Natural killer cell treated with Interleukin-12 subunit alpha and Interleukin-12 subunit beta and Interleukin-15 and Interleukin-18, amount 100 ng/mL, for 72 hours (primary cell): ENCODE measurements around the gene MRGPRX3. TPM values are rescaled to one million over a fixed set of nuclear protein-coding genes. Genes with fewer than 3 reads are reported as not detected.
"Not testable (repeated sequence)": the region's sequence is repeated elsewhere in the genome, so short reads cannot be mapped to it uniquely, and the experiment has no call there.

Experiments
- ATAC-seq, 2 donors: fragments of 150-1000 bp; cut with Tn5 transposase in 1 of 2; sonication (Bioruptor Pico), chemical (Tn5 transposase) in 1 of 2; 2 replicates each; pipeline ENCODE4 v1.10.0; 2021
- DNase-seq: peaks from one replicate; pipeline ENCODE4 v3.0.0; 2022; ENCODE audit warnings: low spot score
- H3K27ac Mint-ChIP-seq, 2 donors: 1 replicate in 1 of 2; 2 replicates in 1 of 2; pipeline ENCODE4 v1.8.0; 2022; ENCODE audit warnings: mixed read lengths in 2 of 2, mild to moderate bottlenecking in 1 of 2, moderate library complexity in 1 of 2
- H3K27me3 Mint-ChIP-seq, 2 donors: 1 replicate in 1 of 2; 2 replicates in 1 of 2; pipeline ENCODE4 v1.8.0; 2022; ENCODE audit warnings: mixed read lengths in 2 of 2
- H3K36me3 Mint-ChIP-seq: one replicate; pipeline ENCODE4 v1.8.0; 2022; ENCODE audit warnings: mixed read lengths
- H3K4me1 Mint-ChIP-seq, 2 donors: 1 replicate in 1 of 2; 2 replicates in 1 of 2; pipeline ENCODE4 v1.8.0; 2022; ENCODE audit warnings: low read depth in 2 of 2, mixed read lengths in 2 of 2, mild to moderate bottlenecking in 1 of 2
- H3K4me3 Mint-ChIP-seq: one replicate; pipeline ENCODE4 v1.8.0; 2022; ENCODE audit warnings: mixed read lengths
- H3K9me3 Mint-ChIP-seq: 2 replicates; pipeline ENCODE4 v1.8.0; 2022; ENCODE audit warnings: mixed read lengths
- total RNA-seq, 2 donors: library from RNA; stranded (reverse); gene quantifications; one replicate each; pipeline ENCODE4 v1.2.3, GENCODE V29; 2022

Gene MRGPRX3
- total RNA-seq: not detected

- no peak for ATAC-seq
Observed at GRCh38 chr11:18132341-18132740, at the start of gene MRGPRX3. TSS of gene MRGPRX3 (plus strand) at chr11:18132571. CDS start at chr11:18137203, 4,632 bp downstream.

GRCh38 chr11:18088366-18088765, 44.0 kb upstream of the MRGPRX3 start:
- Mint-ChIP-seq H3K4me3 (no peak overlapping the region), H3K27me3 (no peaks in the 10 kb centered on the region), H3K36me3 (peaks cover 24% of the 10 kb centered on the region), H3K9me3 (no peaks in the 10 kb centered on the region), H3K4me1 (no peaks in the 10 kb centered on the region), H3K27ac (no peak overlapping the region)
- no peak for DNase-seq
- ATAC-seq: no peak

More at GRCh38 chr11:18132341-18132740, at the start of gene MRGPRX3:
- Mint-ChIP-seq H3K36me3 (no peaks in the 10 kb centered on the region), H3K4me1 (no peaks in the 10 kb centered on the region), H3K27ac (no peak within 1 kb of the TSS), H3K27me3 (peaks cover 41 to 52% of the 10 kb centered on the region in 2 donors), H3K9me3 (no peaks in the 10 kb centered on the region), H3K4me3 (no peak within 1 kb of the TSS)
- DNase-seq: no peak

- H3K27ac Mint-ChIP-seq: no peak overlapping the region
- peaks cover 24% of the 10 kb centered on the region for H3K36me3 Mint-ChIP-seq
- no peaks in the 10 kb centered on the region for H3K27me3 Mint-ChIP-seq
- no peaks in the 10 kb centered on the region for H3K4me1 Mint-ChIP-seq
- no peak for ATAC-seq
- no peak overlapping the region for H3K4me3 Mint-ChIP-seq
- no peaks in the 10 kb centered on the region for H3K9me3 Mint-ChIP-seq
- DNase-seq: no peak
Observed at GRCh38 chr11:18088966-18089365, 43.4 kb upstream of the MRGPRX3 start.

GRCh38 chr11:18091731-18092130, 40.6 kb upstream of the MRGPRX3 start:
- DNase-seq: no peak
- Mint-ChIP-seq H3K27ac (no peak overlapping the region), H3K4me1 (no peaks in the 10 kb centered on the region), H3K4me3 (no peak overlapping the region), H3K9me3 (no peaks in the 10 kb centered on the region), H3K36me3 (peaks cover 38% of the 10 kb centered on the region), H3K27me3 (no peaks in the 10 kb centered on the region)
- ATAC-seq: no peak

- no peak for ATAC-seq
- no peak for DNase-seq
- H3K4me1 Mint-ChIP-seq: no peaks in the 10 kb centered on the region
- H3K27ac Mint-ChIP-seq: no peak overlapping the region
- no peak overlapping the region for H3K4me3 Mint-ChIP-seq
- peaks cover 20% of the 10 kb centered on the region for H3K36me3 Mint-ChIP-seq
- H3K27me3 Mint-ChIP-seq: no peaks in the 10 kb centered on the region
- H3K9me3 Mint-ChIP-seq: no peaks in the 10 kb centered on the region
Observed at GRCh38 chr11:18093959-18094358, 38.4 kb upstream of the MRGPRX3 start.

- H3K4me3 Mint-ChIP-seq: no peak overlapping the region
- no peaks in the 10 kb centered on the region for H3K9me3 Mint-ChIP-seq
- peaks cover 7% of the 10 kb centered on the region for H3K36me3 Mint-ChIP-seq
- H3K4me1 Mint-ChIP-seq: peaks cover 14 to 26% of the 10 kb centered on the region in 2 donors
- H3K27me3 Mint-ChIP-seq: no peaks in the 10 kb centered on the region
- ATAC-seq (no peak), DNase-seq (no peak)
- peak overlapping the region in 1 of 2 donors; percentile 25 for H3K27ac Mint-ChIP-seq
Observed at GRCh38 chr11:18100926-18101656, 31.3 kb upstream of the MRGPRX3 start.

GRCh38 chr11:18105086-18105801, 27.1 kb upstream of the MRGPRX3 start:
- ATAC-seq: no peak
- Mint-ChIP-seq H3K27ac (peak overlapping the region; percentile 86 to 93), H3K9me3 (no peaks in the 10 kb centered on the region), H3K4me3 (peak overlapping the region; percentile 93), H3K36me3 (peaks cover 7% of the 10 kb centered on the region), H3K4me1 (peaks cover 15 to 26% of the 10 kb centered on the region in 2 donors), H3K27me3 (peaks cover 1 to 4% of the 10 kb centered on the region in 2 donors)
- DNase-seq: no peak

GRCh38 chr11:18105802-18106574, 26.4 kb upstream of the MRGPRX3 start, which contains the start of gene SAAL1:
TSS of gene SAAL1 (minus strand) at chr11:18106082. CDS start at chr11:18106041, 41 bp downstream.
- peaks cover 7% of the 10 kb centered on the region for H3K36me3 Mint-ChIP-seq
- peak within 1 kb of the TSS; percentile 86 to 93 for H3K27ac Mint-ChIP-seq
- ATAC-seq (peak; percentile 99), DNase-seq (peak; percentile 91)
- no peaks in the 10 kb centered on the region for H3K9me3 Mint-ChIP-seq
- peak within 1 kb of the TSS; percentile 93 for H3K4me3 Mint-ChIP-seq
- H3K27me3 Mint-ChIP-seq: peaks cover 5 to 8% of the 10 kb centered on the region in 2 donors
- H3K4me1 Mint-ChIP-seq: peaks cover 15 to 25% of the 10 kb centered on the region in 2 donors

- H3K27me3 Mint-ChIP-seq: peaks cover 9 to 15% of the 10 kb centered on the region in 2 donors
- peaks cover 9 to 18% of the 10 kb centered on the region in 2 donors for H3K4me1 Mint-ChIP-seq
- H3K36me3 Mint-ChIP-seq: peaks cover 1% of the 10 kb centered on the region
- H3K4me3 Mint-ChIP-seq: peak overlapping the region; percentile 93
- DNase-seq: no peak
- peak overlapping the region in 1 of 2 donors; percentile 86 for H3K27ac Mint-ChIP-seq
- no peak for ATAC-seq
- no peaks in the 10 kb centered on the region for H3K9me3 Mint-ChIP-seq
Observed at GRCh38 chr11:18106688-18107087, 25.7 kb upstream of the MRGPRX3 start.

- ATAC-seq: no peak
- DNase-seq: no peak
- Mint-ChIP-seq H3K4me3 (no peak overlapping the region), H3K9me3 (no peaks in the 10 kb centered on the region), H3K27ac (no peak overlapping the region), H3K36me3 (no peaks in the 10 kb centered on the region), H3K4me1 (peaks cover 8 to 16% of the 10 kb centered on the region in 2 donors), H3K27me3 (peaks cover 13 to 21% of the 10 kb centered on the region in 2 donors)
Observed at GRCh38 chr11:18108254-18108653, 24.1 kb upstream of the MRGPRX3 start.

- no peak overlapping the region for H3K27ac Mint-ChIP-seq
- DNase-seq (no peak), ATAC-seq (no peak)
- no peak overlapping the region for H3K4me3 Mint-ChIP-seq
- peaks cover 26 to 38% of the 10 kb centered on the region in 2 donors for H3K27me3 Mint-ChIP-seq
- peaks cover 0 to 8% of the 10 kb centered on the region in 2 donors for H3K4me1 Mint-ChIP-seq
- H3K36me3 Mint-ChIP-seq: no peaks in the 10 kb centered on the region
- H3K9me3 Mint-ChIP-seq: no peaks in the 10 kb centered on the region
Observed at GRCh38 chr11:18111005-18111404, 21.4 kb upstream of the MRGPRX3 start.

GRCh38 chr11:18115360-18116127, 16.8 kb upstream of the MRGPRX3 start:
- Mint-ChIP-seq H3K36me3 (no peaks in the 10 kb centered on the region), H3K27me3 (peaks cover 22 to 34% of the 10 kb centered on the region in 2 donors), H3K27ac (no peak overlapping the region), H3K9me3 (no peaks in the 10 kb centered on the region), H3K4me1 (peaks cover 0 to 6% of the 10 kb centered on the region in 2 donors), H3K4me3 (no peak overlapping the region)
- peak; percentile 73 for DNase-seq
- ATAC-seq: peak; percentile 77 to 79

GRCh38 chr11:18121331-18121828, 11.0 kb upstream of the MRGPRX3 start:
- ATAC-seq, H3K27ac Mint-ChIP-seq, H3K4me3 Mint-ChIP-seq, DNase-seq, H3K36me3 Mint-ChIP-seq, H3K4me1 Mint-ChIP-seq, H3K9me3 Mint-ChIP-seq: not testable (repeated sequence)
- H3K27me3 Mint-ChIP-seq: peaks cover 6 to 17% of the 10 kb centered on the region in 2 donors
